Measurements from ENCODE around the gene ENTPD5. TPM values are rescaled to one million over a fixed set of nuclear protein-coding genes. Genes with fewer than 3 reads are reported as not detected.

The ENTPD5 gene
- total RNA-seq, 1 donor from 2014 or later, result 2.7 TPM

- no peak for TF ChIP-seq CTCF (conservative IDR thresholded peaks at IDR 0.05; ENCODE audit: low read depth, low read length)
- no peak overlapping the region for H3K4me3 ChIP-seq (ENCODE audit: low read depth, low read length)
- DNase-seq (ENCODE audit: low read depth), result no peak
These were observed 102.8 kb downstream of the ENTPD5 start for GRCh38 chr14:73916324-73916723.

- no peak for DNase-seq (ENCODE audit: low read depth)
- no peak overlapping the region for H3K4me3 ChIP-seq (ENCODE audit: low read depth, low read length)
- TF ChIP-seq CTCF (conservative IDR thresholded peaks at IDR 0.05; ENCODE audit: low read depth, low read length), result no peak
These were observed 105.8 kb downstream of the ENTPD5 start for GRCh38 chr14:73913256-73913655.

- TF ChIP-seq CTCF (conservative IDR thresholded peaks at IDR 0.05; ENCODE audit: low read depth, low read length), result no peak
- DNase-seq (ENCODE audit: low read depth), result no peak
- no peak overlapping the region for H3K4me3 ChIP-seq (ENCODE audit: low read depth, low read length)
These were observed 109.4 kb downstream of the ENTPD5 start for GRCh38 chr14:73909681-73910080.

Other genes starting within 250 kb of the ENTPD5 start
- 4.8 and 5.4 TPM in 2 replicates for gene PTGR2, start 167.5 kb downstream of the ENTPD5 start, total RNA-seq
- 43.8 and 52.9 TPM in 2 replicates for gene ZNF410, start 132.4 kb downstream of the ENTPD5 start, total RNA-seq
- 1.7 and 2.7 TPM in 2 replicates for gene FAM161B, start 69.2 kb downstream of the ENTPD5 start, total RNA-seq
- 27.3 and 38.1 TPM in 2 replicates for gene COQ6, start 69.0 kb downstream of the ENTPD5 start, total RNA-seq
- gene BBOF1, start 61 bp upstream of the ENTPD5 start, total RNA-seq, result 1.2 and 3.8 TPM in 2 replicates
- 3.5 and 7.9 TPM in 2 replicates for gene ALDH6A1, start 65.2 kb upstream of the ENTPD5 start, total RNA-seq
- gene LIN52, start 65.7 kb upstream of the ENTPD5 start, total RNA-seq, result 4.6 and 7.2 TPM in 2 replicates
- gene VSX2, start 220.2 kb upstream of the ENTPD5 start, total RNA-seq, result not detected in 2 replicates